Measurements from ENCODE around the gene HTRA2. TPM values are rescaled to one million over a fixed set of nuclear protein-coding genes. Genes with fewer than 3 reads are reported as not detected.

HTRA2 gene
- total RNA-seq, 4 donors from 2014 or later = 8.6 to 29.6 (median 21.0) TPM

DNA sequence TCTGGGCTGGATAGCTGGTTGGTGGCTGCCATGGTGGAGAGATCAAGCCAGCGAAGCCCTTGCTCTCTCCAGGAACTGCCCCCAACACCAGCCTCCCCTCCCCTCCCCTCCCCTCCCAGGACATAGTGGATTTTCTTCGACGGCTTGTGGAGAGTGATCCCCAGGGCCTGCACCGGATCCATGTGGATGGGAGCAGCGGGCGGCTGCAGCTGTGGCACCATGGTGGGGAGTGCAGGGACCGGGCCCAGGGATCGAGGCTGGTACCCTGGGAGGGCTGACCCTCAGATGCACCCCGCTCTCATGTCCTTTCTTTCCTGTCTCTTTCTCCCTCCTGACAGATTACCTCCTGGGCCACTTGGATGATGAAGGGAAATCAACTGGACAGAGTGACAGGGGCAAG is 39.8 kb upstream of the HTRA2 start:
- Histone ChIP-seq H3K27me3 (no peaks in the 10 kb centered on the region), H3K36me3 (peaks cover 0 to 41% (median 21%) of the 10 kb centered on the region in 4 donors), H3K27ac (no peak overlapping the region), H3K4me1 (no peaks in the 10 kb centered on the region), H3K9me3 (no peaks in the 10 kb centered on the region), H3K4me3 (no peak overlapping the region)
- intact Hi-C loops (cut with DNase I; ENCODE audit: low total_unique reads) = no loop called here
- 92% methylated on average over 9 of the region's 9 CpGs; no CpG with 5 or more reads in 1 of the 2 donors for WGBS, 2 donors (ENCODE audit: low coverage in 1 of 2)
- in situ Hi-C loops (cut with MboI; ENCODE audit: low pct_ligation_motif_present in 1 of 4, low pct_unique_long_range_greater_than_20kb in 1 of 4, low sequenced_read_pairs in 3 of 4) = loop anchor here (5.0 to 25.0 kb wide), 3 partner anchors 92 to 97 kb away; no protein-coding TSS in a partner anchor
- no peak for TF ChIP-seq CTCF (IDR thresholded peaks at IDR 0.05)
- TF ChIP-seq POLR2A (IDR thresholded peaks at IDR 0.05) = no peak
- TF ChIP-seq POLR2AphosphoS5 (IDR thresholded peaks at IDR 0.05) = no peak
- TF ChIP-seq EP300 (IDR thresholded peaks at IDR 0.05; ENCODE audit: low read depth) = no peak
- DNase-seq = no peak

- in situ Hi-C loops (cut with MboI; ENCODE audit: low pct_ligation_motif_present in 1 of 4, low pct_unique_long_range_greater_than_20kb in 1 of 4, low sequenced_read_pairs in 3 of 4) (loop anchor here in 2 of 4 donors (25.0 kb wide), 1 partner anchor 95 kb away; no protein-coding TSS in a partner anchor), intact Hi-C loops (cut with DNase I; ENCODE audit: low total_unique reads) (no loop called here)
- Histone ChIP-seq H3K27me3 (no peaks in the 10 kb centered on the region), H3K4me3 (no peak overlapping the region), H3K4me1 (no peaks in the 10 kb centered on the region), H3K36me3 (peaks cover 0 to 31% (median 16%) of the 10 kb centered on the region in 4 donors), H3K27ac (no peak overlapping the region), H3K9me3 (no peaks in the 10 kb centered on the region)
- 94% methylated on average over 12 of the region's 12 CpGs; no CpG with 5 or more reads in 1 of the 2 donors for WGBS, 2 donors (ENCODE audit: low coverage in 1 of 2)
- DNase-seq = no peak
- TF ChIP-seq EP300 (IDR thresholded peaks at IDR 0.05; ENCODE audit: low read depth) (no peak), POLR2AphosphoS5 (IDR thresholded peaks at IDR 0.05) (no peak), CTCF (IDR thresholded peaks at IDR 0.05) (no peak), POLR2A (IDR thresholded peaks at IDR 0.05) (no peak)
Measured at GRCh38 chr2:74491648-74492544, 37.8 kb upstream of the HTRA2 start.

DNA sequence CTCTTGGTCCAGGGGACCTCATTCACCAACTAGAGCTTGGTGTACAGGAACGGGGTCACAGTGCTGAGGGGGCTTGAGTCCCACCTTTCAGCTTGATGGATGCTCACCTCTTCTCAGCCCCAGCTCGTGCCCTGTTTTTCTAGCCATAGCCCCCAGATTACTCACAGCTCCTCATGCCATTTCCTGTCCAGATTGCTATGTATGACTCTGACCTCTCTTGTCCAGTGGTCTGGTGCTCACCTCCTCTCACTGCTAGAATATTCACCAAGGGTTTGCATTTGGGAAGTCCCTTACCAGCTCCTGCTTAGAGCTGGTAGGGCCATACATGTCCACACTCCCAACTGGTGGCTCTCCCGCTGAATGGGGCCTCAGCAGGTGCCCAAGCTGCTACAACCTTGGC is 36.2 kb upstream of the HTRA2 start:
- peaks cover 13% of the 10 kb centered on the region for H3K27me3 ChIP-seq
- H3K4me3 ChIP-seq = no peak overlapping the region
- H3K4me1 ChIP-seq = peaks cover 6 to 15% (median 13%) of the 10 kb centered on the region in 4 donors
- no peak overlapping the region for H3K27ac ChIP-seq
- in situ Hi-C loops (cut with MboI; ENCODE audit: low pct_ligation_motif_present in 1 of 4, low pct_unique_long_range_greater_than_20kb in 1 of 4, low sequenced_read_pairs in 3 of 4) (loop anchor here in 2 of 4 donors (25.0 kb wide), 1 partner anchor 94 kb away; no protein-coding TSS in a partner anchor), intact Hi-C loops (cut with DNase I; ENCODE audit: low total_unique reads) (no loop called here)
- TF ChIP-seq POLR2AphosphoS5 (IDR thresholded peaks at IDR 0.05) (no peak), EP300 (IDR thresholded peaks at IDR 0.05; ENCODE audit: low read depth) (no peak), POLR2A (IDR thresholded peaks at IDR 0.05) (no peak), CTCF (IDR thresholded peaks at IDR 0.05) (no peak)
- 90 to 100% methylated on average over 1 to 3 of the region's 3 CpGs for WGBS, 2 donors (ENCODE audit: low coverage in 1 of 2)
- no peak for DNase-seq
- no peaks in the 10 kb centered on the region for H3K9me3 ChIP-seq
- peaks cover 0 to 31% (median 16%) of the 10 kb centered on the region in 4 donors for H3K36me3 ChIP-seq

GRCh38 chr2:74495440-74495839 is 34.3 kb upstream of the HTRA2 start:
- DNase-seq = no peak
- Histone ChIP-seq H3K27ac (no peak overlapping the region), H3K27me3 (peaks cover 31% of the 10 kb centered on the region), H3K4me1 (peaks cover 19 to 31% (median 29%) of the 10 kb centered on the region in 4 donors), H3K4me3 (no peak overlapping the region), H3K9me3 (no peaks in the 10 kb centered on the region), H3K36me3 (peaks cover 0 to 28% (median 15%) of the 10 kb centered on the region in 4 donors)
- TF ChIP-seq EP300 (IDR thresholded peaks at IDR 0.05; ENCODE audit: low read depth) (no peak), POLR2AphosphoS5 (IDR thresholded peaks at IDR 0.05) (no peak), POLR2A (IDR thresholded peaks at IDR 0.05) (no peak), CTCF (IDR thresholded peaks at IDR 0.05) (no peak)
- in situ Hi-C loops (cut with MboI; ENCODE audit: low pct_ligation_motif_present in 1 of 4, low pct_unique_long_range_greater_than_20kb in 1 of 4, low sequenced_read_pairs in 3 of 4) (loop anchor here in 2 of 4 donors (25.0 kb wide), 1 partner anchor 92 kb away; no protein-coding TSS in a partner anchor), intact Hi-C loops (cut with DNase I; ENCODE audit: low total_unique reads) (no loop called here)
- 89 to 100% methylated on average over 1 of the region's 1 CpG for WGBS, 2 donors (ENCODE audit: low coverage in 1 of 2)

All from transverse colon (tissue), 4 donors.